Measurements from ENCODE around the gene HPCA. TPM values are rescaled to one million over a fixed set of nuclear protein-coding genes. Genes with fewer than 3 reads are reported as not detected.
A peak's percentile ranks its signal among the peaks of the same experiment; 100 is the strongest.

HPCA gene
- total and polyA plus RNA-seq, 7 donors, result 1.2 to 1.9 (median 1.8) TPM; not detected in 4

DNA sequence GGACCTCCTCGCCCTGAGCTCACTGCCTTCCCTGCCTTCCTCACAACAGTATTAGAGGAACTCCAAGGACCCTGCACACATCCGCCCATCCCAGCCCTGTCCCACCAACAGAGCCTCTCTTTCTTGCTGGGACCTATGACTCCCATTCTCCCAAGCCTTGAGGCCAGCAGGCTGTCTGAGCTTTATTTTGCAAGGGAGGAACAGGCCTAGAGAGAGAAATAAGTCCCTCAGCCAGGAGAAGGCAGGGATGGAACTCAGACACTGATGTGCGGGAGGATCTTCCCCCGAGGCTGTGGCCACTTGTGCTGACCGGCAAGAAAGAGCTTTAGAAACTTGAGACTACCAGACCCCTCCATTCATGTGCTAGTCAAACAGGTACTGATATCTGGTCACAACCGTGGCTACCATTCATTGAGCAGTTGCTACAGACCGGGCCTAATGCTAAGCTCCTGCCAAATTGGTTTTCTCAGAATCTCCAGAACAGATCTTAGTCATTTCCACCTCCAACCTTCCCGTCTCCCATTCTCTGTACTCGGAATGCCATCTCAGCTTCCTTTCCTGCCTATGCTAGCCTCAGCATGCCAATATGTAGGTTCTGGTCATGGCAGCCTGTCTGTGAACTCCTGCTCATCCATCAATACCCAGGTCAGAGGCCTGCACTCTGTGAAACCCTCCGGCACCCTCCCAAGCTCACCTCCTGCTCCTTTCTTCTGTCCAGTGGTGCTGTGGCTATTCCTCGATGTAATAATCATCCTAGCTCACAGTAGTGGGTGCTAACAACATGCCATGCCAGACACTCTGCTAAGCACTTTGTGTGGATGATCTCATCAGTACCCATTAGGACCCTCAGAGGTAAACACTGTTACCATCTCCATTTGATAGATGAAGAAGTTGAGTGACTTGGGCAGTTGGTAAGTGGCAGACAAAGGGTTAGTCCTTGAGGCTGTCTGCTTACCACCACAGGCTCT lies 11.1 kb downstream of the HPCA start:
- Histone ChIP-seq H3K9me3 (no peaks in the 10 kb centered on the region), H3K4me1 (peaks cover 0 to 31% (median 28%) of the 10 kb centered on the region in 4 donors), H3K36me3 (no peaks in the 10 kb centered on the region), H3K27me3 (peaks cover 15 to 26% (median 18%) of the 10 kb centered on the region in 3 donors), H3K27ac (no peak overlapping the region), H3K4me3 (no peak overlapping the region)
- DNase-seq, result peak; percentile 18
- 86 to 87% methylated on average over 11 of the region's 11 CpGs for WGBS, 2 donors
- TF ChIP-seq POLR2AphosphoS5 (IDR thresholded peaks at IDR 0.05) (no peak), EP300 (IDR thresholded peaks at IDR 0.05) (no peak), POLR2A (IDR thresholded peaks at IDR 0.05) (no peak)
- TF ChIP-seq, protein P1, sequence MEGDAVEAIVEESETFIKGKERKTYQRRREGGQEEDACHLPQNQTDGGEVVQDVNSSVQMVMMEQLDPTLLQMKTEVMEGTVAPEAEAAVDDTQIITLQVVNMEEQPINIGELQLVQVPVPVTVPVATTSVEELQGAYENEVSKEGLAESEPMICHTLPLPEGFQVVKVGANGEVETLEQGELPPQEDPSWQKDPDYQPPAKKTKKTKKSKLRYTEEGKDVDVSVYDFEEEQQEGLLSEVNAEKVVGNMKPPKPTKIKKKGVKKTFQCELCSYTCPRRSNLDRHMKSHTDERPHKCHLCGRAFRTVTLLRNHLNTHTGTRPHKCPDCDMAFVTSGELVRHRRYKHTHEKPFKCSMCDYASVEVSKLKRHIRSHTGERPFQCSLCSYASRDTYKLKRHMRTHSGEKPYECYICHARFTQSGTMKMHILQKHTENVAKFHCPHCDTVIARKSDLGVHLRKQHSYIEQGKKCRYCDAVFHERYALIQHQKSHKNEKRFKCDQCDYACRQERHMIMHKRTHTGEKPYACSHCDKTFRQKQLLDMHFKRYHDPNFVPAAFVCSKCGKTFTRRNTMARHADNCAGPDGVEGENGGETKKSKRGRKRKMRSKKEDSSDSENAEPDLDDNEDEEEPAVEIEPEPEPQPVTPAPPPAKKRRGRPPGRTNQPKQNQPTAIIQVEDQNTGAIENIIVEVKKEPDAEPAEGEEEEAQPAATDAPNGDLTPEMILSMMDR (IDR thresholded peaks at IDR 0.05), result no peak
- intact Hi-C loops (cut with DNase I), result no loop called here

DNA sequence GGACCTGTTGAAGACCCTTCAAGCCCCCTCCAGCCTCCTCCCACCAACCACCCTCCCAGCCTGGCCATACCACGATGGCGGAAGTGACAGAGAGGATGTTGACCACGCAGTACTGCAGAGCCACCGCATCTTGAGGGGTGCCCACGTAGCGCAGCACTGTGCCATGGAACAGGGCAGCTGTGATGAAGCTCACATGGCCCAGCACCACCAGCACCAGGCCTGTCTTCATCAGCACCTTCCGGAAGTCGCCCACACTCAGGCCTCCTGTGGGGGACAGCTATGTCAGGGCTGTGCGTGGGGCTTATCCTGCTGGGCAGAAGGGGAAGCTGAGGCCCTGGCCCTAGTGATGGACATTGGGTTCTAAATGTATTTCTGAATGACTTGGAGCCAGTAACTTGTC lies 11.8 kb downstream of the HPCA start:
- TF ChIP-seq POLR2A (IDR thresholded peaks at IDR 0.05), result no peak
- TF ChIP-seq, protein P1 (IDR thresholded peaks at IDR 0.05), result no peak
- TF ChIP-seq EP300 (IDR thresholded peaks at IDR 0.05), result no peak
- TF ChIP-seq POLR2AphosphoS5 (IDR thresholded peaks at IDR 0.05), result no peak
- H3K27ac ChIP-seq, result no peak overlapping the region
- H3K4me1 ChIP-seq, result peaks cover 0 to 26% (median 23%) of the 10 kb centered on the region in 4 donors
- H3K9me3 ChIP-seq, result no peaks in the 10 kb centered on the region
- peaks cover 8 to 19% (median 11%) of the 10 kb centered on the region in 3 donors for H3K27me3 ChIP-seq
- no peaks in the 10 kb centered on the region for H3K36me3 ChIP-seq
- peak; percentile 45 for DNase-seq
- intact Hi-C loops (cut with DNase I), result no loop called here
- no peak overlapping the region for H3K4me3 ChIP-seq
- WGBS, 2 donors, result 94% methylated on average over 9 of the region's 9 CpGs

- Histone ChIP-seq H3K36me3 (no peaks in the 10 kb centered on the region), H3K4me1 (peaks cover 0 to 17% (median 14%) of the 10 kb centered on the region in 4 donors), H3K4me3 (no peak overlapping the region), H3K27ac (no peak overlapping the region), H3K27me3 (peaks cover 1 to 10% (median 2%) of the 10 kb centered on the region in 3 donors), H3K9me3 (no peaks in the 10 kb centered on the region)
- 91 to 93% methylated on average over 3 of the region's 3 CpGs for WGBS, 2 donors
- intact Hi-C loops (cut with DNase I), result no loop called here
- peak; percentile 38 for DNase-seq
- no peak for TF ChIP-seq POLR2AphosphoS5 (IDR thresholded peaks at IDR 0.05)
- TF ChIP-seq, protein P1 (IDR thresholded peaks at IDR 0.05), result no peak
- TF ChIP-seq EP300 (IDR thresholded peaks at IDR 0.05), result no peak
- no peak for TF ChIP-seq POLR2A (IDR thresholded peaks at IDR 0.05)
Measured at GRCh38 chr1:32898958-32899357, 12.7 kb downstream of the HPCA start.

DNA sequence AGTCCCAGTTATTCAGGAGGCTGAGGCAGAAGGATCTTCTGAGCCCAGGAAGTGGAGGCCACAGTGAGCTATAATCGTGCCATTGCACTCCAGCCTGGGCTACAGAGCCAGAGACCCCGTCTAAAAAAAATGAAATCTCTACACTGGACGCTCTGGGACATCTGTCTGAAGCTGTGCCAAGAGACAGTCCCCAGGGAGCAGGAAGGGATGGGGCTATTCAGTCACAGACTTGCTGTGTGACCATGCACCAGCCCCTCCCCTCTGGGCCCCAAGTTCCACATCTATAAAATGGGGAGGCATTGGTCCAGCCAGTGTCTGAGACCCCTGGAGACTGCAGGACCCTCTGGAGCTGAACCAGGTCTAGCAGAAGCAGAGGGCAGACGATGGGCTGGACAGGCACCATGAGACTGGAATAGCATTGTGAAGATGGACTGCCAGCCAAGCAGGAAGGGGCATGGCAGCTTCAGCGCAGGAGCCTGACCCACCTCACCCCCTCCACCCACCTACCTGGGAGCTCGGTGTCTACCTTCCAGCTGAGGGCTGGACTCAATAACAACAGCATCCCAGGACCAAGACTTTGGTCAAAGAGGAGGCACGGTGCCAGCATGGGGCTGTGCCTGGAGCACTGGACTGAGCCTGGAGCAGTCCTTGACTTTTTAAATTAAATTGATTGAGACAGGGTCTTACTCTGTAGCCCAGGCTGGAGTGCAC lies 13.4 kb downstream of the HPCA start:
- intact Hi-C loops (cut with DNase I), result loop anchor here (5.0 kb wide), 1 partner anchor 63 kb away; the partner anchor contains the start of gene RNF19B
- TF ChIP-seq EP300 (IDR thresholded peaks at IDR 0.05), result no peak
- TF ChIP-seq, protein P1 (IDR thresholded peaks at IDR 0.05), result no peak
- TF ChIP-seq POLR2AphosphoS5 (IDR thresholded peaks at IDR 0.05), result no peak
- no peak for TF ChIP-seq POLR2A (IDR thresholded peaks at IDR 0.05)
- Histone ChIP-seq H3K4me1 (peaks cover 0 to 15% (median 14%) of the 10 kb centered on the region in 4 donors), H3K27ac (no peak overlapping the region), H3K36me3 (no peaks in the 10 kb centered on the region), H3K27me3 (peaks cover 0 to 5% (median 0%) of the 10 kb centered on the region in 3 donors), H3K9me3 (no peaks in the 10 kb centered on the region), H3K4me3 (peak overlapping the region in 1 of 4 donors; percentile 73)
- peak; percentile 64 for DNase-seq
- 36 to 73% methylated on average over 7 of the region's 7 CpGs for WGBS, 2 donors
